ENCODE results near the gene NR2F6.

The NR2F6 gene

DNA sequence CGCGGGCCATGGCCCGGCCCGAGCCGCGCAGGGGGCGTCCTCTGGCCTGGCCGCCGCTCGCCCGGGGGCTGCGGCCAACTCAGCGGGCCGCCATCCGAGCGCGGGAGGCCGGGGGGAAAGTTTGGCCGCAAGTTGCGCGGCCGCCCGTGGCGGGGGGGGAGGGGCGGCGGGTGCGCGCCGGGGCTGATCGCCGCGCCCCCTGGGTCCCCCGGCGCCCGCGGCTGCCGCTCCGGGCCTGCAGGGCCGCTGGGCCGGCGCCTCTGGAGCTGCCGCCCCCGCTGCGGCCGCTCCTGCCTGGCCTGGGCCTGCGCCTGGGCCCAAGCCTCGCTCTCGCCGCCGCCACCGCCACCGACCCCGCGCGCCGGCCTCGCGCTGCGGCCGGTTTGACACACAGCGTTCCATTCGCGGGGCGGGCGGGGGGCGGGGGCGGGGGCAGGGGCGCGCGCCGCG lies at the start of gene NR2F6:
NR2F6 (minus strand) TSS at position 385 of the 450 bp plus-strand sequence. CDS start 699 bp downstream, outside the sequence.
- Mint-ChIP-seq H3K9me3 (no peaks in the 10 kb centered on the region), H3K27ac (peak within 1 kb of the TSS; percentile 93), H3K36me3 (ENCODE audit: low read depth) (peaks cover 15% of the 10 kb centered on the region), H3K4me1 (ENCODE audit: low read depth) (peaks cover 39% of the 10 kb centered on the region), H3K27me3 (peaks cover 8% of the 10 kb centered on the region), H3K4me3 (peak within 1 kb of the TSS; percentile 95)
- intact Hi-C loops (cut with micrococcal nuclease): no loop called here

DNA sequence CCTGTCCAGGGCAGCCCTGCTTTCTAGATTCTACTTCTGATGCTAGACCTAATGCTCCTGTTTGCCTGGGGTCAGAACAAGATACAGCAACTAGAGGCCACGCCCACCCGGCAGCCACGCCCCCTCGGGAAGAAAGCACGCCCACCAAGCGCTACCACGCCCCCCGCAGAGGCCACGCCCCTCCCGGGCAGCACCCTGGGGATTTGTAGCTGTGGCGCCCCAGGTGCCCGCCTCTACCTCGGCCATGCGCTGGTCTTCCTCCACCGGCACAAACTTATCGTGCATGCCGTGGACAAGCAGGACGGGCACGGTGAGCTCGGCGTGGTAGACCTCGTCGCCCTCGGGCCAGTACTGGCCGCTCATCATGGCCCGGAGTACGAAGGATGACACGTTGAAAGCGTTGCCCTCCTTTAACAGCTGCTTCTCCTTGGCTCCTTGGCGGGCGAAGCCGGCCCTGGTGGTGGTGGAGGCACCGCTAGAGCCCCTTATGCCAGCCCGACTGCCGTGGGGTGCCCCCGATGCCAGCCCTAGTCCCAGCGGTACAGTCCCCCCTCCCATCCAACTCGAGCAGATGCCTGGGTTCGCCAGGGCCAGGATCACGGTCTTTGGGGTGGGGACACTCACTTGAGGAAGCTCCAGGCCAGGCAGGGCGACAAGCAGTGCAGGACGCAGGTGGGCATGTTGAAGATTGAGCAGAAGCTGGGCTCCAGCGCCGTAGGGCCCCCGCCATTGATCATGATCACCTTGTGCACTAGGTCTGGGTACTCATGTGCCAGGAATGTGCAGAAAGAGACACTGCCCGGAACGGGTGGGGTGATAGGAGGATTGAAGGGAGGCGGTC lies 48.6 kb upstream of the NR2F6 start:
- H3K4me1 Mint-ChIP-seq (ENCODE audit: low read depth): peaks cover 17% of the 10 kb centered on the region
- no peak overlapping the region for H3K27ac Mint-ChIP-seq
- H3K4me3 Mint-ChIP-seq: no peak overlapping the region
- intact Hi-C loops (cut with micrococcal nuclease): no loop called here
- no peaks in the 10 kb centered on the region for H3K9me3 Mint-ChIP-seq
- H3K27me3 Mint-ChIP-seq: peaks cover 4% of the 10 kb centered on the region
- peaks cover 50% of the 10 kb centered on the region for H3K36me3 Mint-ChIP-seq (ENCODE audit: low read depth)

DNA sequence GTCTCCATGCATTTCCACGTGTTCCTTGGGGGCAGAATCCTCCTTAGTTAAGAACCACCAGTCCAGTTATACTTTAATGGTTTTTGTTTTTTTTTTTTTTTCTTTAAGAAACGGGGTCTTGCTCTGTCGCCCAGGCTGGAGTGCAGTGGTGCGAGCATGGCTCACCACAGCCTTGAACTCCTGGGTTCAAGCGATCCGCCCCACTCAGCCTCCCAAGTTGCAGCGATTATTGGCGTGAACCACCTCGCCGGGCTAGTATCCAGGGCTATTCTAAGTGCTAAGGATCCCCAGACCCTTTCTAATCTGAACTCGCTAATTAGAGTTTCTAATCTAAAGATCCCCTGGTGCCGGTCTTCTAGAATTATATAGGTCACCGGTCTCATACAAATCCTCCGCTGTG lies 47.9 kb upstream of the NR2F6 start:
- H3K9me3 Mint-ChIP-seq: no peaks in the 10 kb centered on the region
- peaks cover 7% of the 10 kb centered on the region for H3K27me3 Mint-ChIP-seq
- H3K4me1 Mint-ChIP-seq (ENCODE audit: low read depth): peaks cover 17% of the 10 kb centered on the region
- intact Hi-C loops (cut with micrococcal nuclease): loop anchor here (2.0 kb wide), 3 partner anchors 43 to 93 kb away; partner anchors contain the start of gene GTPBP3
- H3K36me3 Mint-ChIP-seq (ENCODE audit: low read depth): peaks cover 44% of the 10 kb centered on the region
- H3K27ac Mint-ChIP-seq: no peak overlapping the region
- H3K4me3 Mint-ChIP-seq: no peak overlapping the region

DNA sequence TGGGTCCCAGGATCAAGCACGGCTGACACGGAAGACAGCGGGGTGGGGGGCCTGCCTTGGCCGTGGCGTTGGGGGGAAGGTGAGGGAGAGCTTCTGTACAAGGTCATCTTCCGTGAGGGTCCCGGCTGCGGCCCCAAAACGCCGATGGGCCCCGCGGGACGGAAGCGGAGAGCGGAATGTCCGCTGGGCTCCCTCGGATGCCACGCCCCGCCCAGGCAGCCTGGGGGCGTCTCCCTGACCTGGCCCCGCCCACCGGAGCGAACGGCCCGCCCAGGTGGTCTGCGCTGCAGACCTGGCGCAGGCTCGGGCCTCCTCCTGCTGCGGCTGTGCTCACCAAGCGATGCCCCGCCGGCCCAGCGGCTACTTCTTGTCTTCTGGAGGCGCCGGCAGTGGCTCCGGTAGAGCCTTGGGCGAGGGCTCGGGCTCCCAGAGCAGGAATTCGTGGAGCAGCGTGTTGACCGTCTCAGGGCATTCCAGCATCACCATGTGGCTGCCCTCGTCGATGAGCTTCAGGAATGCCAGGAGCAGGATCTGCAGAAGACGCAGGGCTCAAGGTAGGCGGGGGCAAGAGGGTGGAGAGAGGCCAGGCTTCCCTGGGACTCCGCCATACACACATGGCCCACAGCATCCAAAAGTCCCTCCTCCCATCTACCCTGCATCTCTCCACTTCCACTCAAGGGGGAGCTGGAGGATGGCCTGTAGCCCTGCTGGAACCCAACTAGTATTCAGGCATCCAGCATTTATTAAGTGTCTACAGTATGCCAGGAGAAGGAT lies 46.8 kb upstream of the NR2F6 start:
- peaks cover 36% of the 10 kb centered on the region for H3K36me3 Mint-ChIP-seq (ENCODE audit: low read depth)
- peak overlapping the region; percentile 77 for H3K4me3 Mint-ChIP-seq
- intact Hi-C loops (cut with micrococcal nuclease): loop anchor here (1.0 to 2.0 kb wide), 4 partner anchors 13 to 94 kb away; partner anchors contain the start of genes GTPBP3 and MRPL34
- H3K27ac Mint-ChIP-seq: peak overlapping the region; percentile 77
- peaks cover 9% of the 10 kb centered on the region for H3K27me3 Mint-ChIP-seq
- peaks cover 17% of the 10 kb centered on the region for H3K4me1 Mint-ChIP-seq (ENCODE audit: low read depth)
- no peaks in the 10 kb centered on the region for H3K9me3 Mint-ChIP-seq

DNA sequence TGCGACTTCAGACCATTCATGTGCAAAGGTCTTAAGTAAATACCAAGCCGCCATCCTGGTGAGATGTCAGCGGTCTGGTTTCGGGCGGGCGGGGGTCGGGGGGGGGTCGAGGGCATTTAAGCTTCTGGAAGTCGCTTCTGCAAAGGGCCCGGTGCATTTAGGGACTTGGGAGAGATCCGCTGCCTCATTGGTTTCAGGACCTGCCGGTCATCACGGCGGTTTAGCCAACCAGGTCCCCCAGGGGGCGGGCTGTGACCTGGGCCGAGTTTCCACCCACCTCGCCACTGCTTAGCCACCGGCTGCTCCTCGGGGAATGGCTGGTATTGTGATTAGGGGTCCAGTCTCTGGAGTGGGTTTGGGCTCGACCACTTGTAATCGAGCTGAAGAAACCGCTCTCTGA lies 43.8 kb upstream of the NR2F6 start:
- intact Hi-C loops (cut with micrococcal nuclease): no loop called here
- peaks cover 12% of the 10 kb centered on the region for H3K4me1 Mint-ChIP-seq (ENCODE audit: low read depth)

DNA sequence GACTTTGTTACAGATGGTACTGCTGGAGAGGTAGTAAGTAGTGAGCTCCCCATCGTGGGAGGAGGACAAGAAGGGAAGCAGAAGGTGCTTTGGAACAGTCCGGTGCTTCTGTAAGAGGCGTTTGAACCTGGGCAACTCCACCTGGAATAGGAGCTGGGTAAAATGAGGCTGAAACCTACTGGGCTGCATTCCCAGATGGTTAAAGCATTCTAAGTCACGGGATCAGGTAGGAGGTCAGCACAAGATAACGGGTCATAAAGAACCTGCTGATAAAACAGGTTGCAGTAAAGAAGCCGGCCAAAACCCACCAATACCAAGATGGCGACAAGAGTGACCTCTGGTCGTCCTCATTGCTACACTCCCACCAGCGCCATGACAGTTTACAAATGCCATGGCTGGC lies 41.0 kb upstream of the NR2F6 start:
- Mint-ChIP-seq H3K27ac (no peak overlapping the region), H3K4me3 (no peak overlapping the region), H3K4me1 (ENCODE audit: low read depth) (peaks cover 13% of the 10 kb centered on the region), H3K9me3 (no peaks in the 10 kb centered on the region), H3K27me3 (peaks cover 13% of the 10 kb centered on the region), H3K36me3 (ENCODE audit: low read depth) (peaks cover 21% of the 10 kb centered on the region)
- intact Hi-C loops (cut with micrococcal nuclease): no loop called here

More for the DNA sequence above, 43.8 kb upstream of the NR2F6 start:
- Mint-ChIP-seq H3K27ac (no peak overlapping the region), H3K4me3 (no peak overlapping the region), H3K9me3 (no peaks in the 10 kb centered on the region), H3K36me3 (ENCODE audit: low read depth) (peaks cover 24% of the 10 kb centered on the region), H3K27me3 (peaks cover 9% of the 10 kb centered on the region)

DNA sequence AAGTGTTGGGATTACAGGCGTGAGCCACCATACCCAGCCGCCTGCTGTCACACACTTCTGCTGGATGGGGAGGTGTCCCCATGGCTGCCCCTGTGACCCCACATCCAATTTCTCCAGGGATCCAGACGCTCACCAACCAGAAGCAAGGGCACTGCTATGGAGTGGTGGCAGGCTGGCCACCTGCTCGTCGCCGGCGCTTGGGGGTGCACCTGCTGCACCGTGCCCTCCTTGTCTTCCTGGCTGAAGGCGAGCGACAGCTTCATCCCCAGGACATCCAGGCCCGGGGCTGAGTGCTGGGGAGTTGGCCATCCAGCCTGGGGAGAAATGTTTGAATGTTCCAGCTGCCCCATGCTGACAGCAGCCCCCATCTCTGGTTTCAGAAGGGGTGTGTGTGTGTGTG lies 40.5 kb upstream of the NR2F6 start:
- Mint-ChIP-seq H3K27ac (no peak overlapping the region), H3K36me3 (ENCODE audit: low read depth) (peaks cover 16% of the 10 kb centered on the region), H3K27me3 (peaks cover 13% of the 10 kb centered on the region), H3K4me3 (no peak overlapping the region), H3K9me3 (no peaks in the 10 kb centered on the region), H3K4me1 (ENCODE audit: low read depth) (peaks cover 17% of the 10 kb centered on the region)
- intact Hi-C loops (cut with micrococcal nuclease): no loop called here

DNA sequence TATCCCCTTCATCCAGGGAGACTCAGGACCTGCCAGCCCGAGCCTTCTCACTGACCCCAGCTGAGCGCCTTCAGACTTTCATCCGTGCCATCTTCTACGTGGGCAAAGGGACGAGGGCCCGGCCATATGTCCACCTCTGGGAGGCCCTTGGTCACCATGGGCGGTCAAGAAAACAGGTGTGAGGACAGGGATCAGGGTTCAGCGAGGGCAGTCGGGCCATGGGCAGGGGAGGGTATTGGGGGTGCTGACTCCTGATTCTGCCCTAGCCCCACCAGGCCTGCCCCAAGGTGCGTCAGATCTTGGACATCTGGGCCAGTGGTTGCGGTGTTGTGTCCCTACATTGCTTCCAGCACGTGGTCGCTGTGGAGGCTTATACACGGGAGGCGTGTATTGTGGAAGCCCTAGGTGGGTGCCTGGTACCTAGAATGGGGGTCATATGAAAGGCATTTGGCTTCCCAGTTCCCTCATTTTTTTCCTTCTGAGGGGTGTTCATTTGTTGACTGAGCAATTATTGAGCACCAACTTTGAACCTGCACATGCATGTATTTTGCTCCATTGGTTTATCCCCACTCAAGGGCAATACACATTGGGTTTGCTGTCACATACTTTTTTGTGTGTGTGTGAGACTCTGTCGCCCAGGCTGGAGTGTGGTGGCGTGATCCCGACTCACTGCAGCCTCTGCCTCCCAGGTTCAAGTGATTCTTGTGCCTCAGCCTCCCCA lies 39.9 kb upstream of the NR2F6 start:
- H3K27ac Mint-ChIP-seq: no peak overlapping the region
- H3K4me1 Mint-ChIP-seq (ENCODE audit: low read depth): peaks cover 21% of the 10 kb centered on the region
- H3K4me3 Mint-ChIP-seq: no peak overlapping the region
- peaks cover 13% of the 10 kb centered on the region for H3K27me3 Mint-ChIP-seq
- no peaks in the 10 kb centered on the region for H3K9me3 Mint-ChIP-seq
- intact Hi-C loops (cut with micrococcal nuclease): no loop called here
- peaks cover 12% of the 10 kb centered on the region for H3K36me3 Mint-ChIP-seq (ENCODE audit: low read depth)

DNA sequence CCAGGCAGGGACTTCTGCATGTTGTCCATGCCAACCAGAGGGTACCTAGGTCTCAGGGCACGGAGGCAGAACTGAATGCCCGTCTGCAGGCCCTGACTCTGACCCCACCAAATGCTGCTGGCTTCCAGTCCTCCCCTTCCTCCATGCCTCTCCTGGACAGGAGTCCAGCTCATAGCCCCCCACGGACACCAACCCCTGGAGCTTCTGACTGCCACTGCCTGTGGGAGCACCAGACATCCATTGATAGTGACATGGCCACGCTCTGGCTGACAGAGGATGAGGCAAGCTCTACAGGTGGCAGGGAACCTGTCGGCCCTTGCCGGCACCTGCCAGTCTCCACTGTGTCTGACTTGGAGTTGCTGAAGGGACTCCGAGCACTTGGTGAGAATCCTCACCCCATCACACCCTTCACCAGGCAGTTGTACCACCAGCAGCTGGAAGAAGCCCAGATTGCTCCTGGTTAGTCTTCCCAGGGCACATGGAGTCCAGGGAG lies 37.8 kb upstream of the NR2F6 start:
- H3K4me3 Mint-ChIP-seq: no peak overlapping the region
- H3K4me1 Mint-ChIP-seq (ENCODE audit: low read depth): peaks cover 21% of the 10 kb centered on the region
- no peaks in the 10 kb centered on the region for H3K9me3 Mint-ChIP-seq
- peaks cover 20% of the 10 kb centered on the region for H3K36me3 Mint-ChIP-seq (ENCODE audit: low read depth)
- no peak overlapping the region for H3K27ac Mint-ChIP-seq
- intact Hi-C loops (cut with micrococcal nuclease): loop anchor here (2.0 to 5.0 kb wide), 2 partner anchors 23 to 76 kb away; no protein-coding TSS in a partner anchor
- H3K27me3 Mint-ChIP-seq: peaks cover 6% of the 10 kb centered on the region

DNA sequence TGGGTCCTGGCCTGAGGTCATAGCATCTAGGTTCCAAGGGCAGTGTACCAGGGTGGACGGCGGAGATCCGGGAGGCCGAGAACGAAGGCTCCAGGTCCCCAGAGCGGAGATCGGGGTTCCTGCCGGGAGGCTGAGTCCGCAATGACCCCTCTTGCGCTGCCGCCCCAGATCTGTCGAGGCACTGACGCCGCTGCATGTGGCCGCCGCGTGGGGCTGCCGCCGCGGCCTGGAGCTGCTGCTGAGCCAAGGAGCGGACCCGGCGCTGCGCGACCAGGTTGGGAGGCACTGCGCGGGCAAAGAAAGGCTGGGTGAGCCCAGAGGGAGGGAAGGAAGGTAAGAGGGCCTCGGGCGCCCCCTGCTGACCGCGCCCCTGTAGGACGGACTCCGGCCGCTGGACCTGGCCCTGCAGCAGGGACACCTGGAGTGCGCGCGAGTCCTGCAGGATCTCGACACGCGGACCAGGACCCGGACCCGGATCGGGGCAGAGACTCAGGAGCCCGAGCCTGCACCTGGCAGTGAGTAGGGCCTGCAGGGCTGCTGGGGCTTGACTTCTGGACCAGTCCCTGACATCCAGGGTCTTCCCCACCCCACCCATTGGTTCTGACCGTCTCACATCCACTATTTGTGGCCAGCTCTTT lies 36.9 kb upstream of the NR2F6 start:
- no peaks in the 10 kb centered on the region for H3K9me3 Mint-ChIP-seq
- H3K4me3 Mint-ChIP-seq: peak overlapping the region; percentile 75
- peaks cover 21% of the 10 kb centered on the region for H3K4me1 Mint-ChIP-seq (ENCODE audit: low read depth)
- intact Hi-C loops (cut with micrococcal nuclease): loop anchor here (1.0 to 5.0 kb wide), 3 partner anchors 22 to 215 kb away; no protein-coding TSS in a partner anchor
- peaks cover 28% of the 10 kb centered on the region for H3K36me3 Mint-ChIP-seq (ENCODE audit: low read depth)
- peaks cover 6% of the 10 kb centered on the region for H3K27me3 Mint-ChIP-seq
- peak overlapping the region; percentile 68 for H3K27ac Mint-ChIP-seq

DNA sequence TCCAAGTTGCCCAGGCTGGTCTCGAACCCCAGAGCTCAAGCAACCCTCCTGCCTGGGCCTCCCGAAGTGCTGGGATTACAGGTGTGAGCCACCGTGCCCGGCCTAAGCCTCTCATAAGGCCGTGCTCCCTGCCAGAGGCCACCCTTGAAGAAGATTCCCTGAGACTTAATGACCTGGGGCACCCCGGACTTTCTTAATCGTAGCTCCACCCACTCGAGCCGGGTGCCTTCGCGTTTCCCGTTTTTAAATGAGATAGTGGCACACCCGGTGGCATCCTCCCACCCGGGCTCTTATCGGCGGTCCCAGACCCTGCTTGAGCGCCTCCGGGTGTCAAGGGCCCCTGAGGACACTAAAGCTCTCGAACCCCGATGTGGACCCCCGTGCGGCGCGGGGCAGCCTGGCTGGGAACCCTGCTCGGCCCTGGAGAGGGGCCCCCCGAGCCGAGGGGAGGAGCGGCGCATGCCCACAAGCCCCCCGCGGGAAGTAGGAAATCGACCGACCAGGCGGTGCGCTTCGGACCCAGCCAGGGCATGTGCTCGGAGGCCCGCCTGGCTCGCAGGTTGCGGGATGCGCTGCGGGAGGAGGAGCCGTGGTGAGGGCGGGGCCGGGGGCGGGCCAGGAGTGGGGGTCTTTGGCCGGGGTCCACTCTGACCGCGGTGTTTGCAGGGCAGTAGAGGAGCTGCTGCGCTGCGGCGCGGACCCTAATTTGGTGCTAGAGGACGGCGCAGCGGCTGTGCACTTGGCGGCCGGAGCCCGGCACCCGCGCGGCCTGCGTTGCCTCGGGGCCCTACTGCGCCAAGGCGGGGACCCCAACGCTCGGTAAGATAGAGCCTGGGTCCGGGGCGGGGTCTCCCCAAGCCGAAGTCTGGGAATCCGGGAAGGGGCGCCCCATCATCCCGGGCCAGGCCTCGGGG lies 35.9 kb upstream of the NR2F6 start, which contains the start of gene ANKLE1:
ANKLE1 (plus strand) TSS at position 511 of the 914 bp plus-strand sequence; CDS start at position 531, 20 bp downstream.
- Mint-ChIP-seq H3K27me3 (peaks cover 4% of the 10 kb centered on the region), H3K36me3 (ENCODE audit: low read depth) (peaks cover 38% of the 10 kb centered on the region), H3K4me1 (ENCODE audit: low read depth) (peaks cover 21% of the 10 kb centered on the region), H3K9me3 (no peaks in the 10 kb centered on the region), H3K4me3 (peak within 1 kb of the TSS; percentile 75), H3K27ac (peak within 1 kb of the TSS; percentile 68)
- intact Hi-C loops (cut with micrococcal nuclease): loop anchor here (1.0 to 5.0 kb wide), 3 partner anchors 21 to 214 kb away; no protein-coding TSS in a partner anchor

DNA sequence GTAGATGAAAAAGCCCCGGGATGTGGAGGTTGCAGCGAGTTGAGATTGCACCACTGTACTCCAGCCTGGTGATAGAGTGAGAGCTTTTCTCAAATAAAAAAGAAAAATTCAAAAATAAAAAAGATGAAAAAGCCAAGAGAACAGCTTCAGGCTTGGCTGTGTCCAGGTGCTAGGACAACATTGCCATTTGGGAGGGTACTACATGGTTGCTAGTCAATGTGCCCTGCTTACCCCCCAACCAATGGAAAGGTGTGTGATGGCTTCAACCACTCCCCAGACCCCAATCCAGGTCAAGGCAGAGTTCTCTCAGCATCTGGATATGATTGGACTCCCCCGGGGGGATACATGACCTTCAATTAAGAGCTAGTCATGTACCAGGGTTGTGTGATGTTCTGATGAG lies 33.7 kb upstream of the NR2F6 start:
- peaks cover 55% of the 10 kb centered on the region for H3K36me3 Mint-ChIP-seq (ENCODE audit: low read depth)
- no peaks in the 10 kb centered on the region for H3K9me3 Mint-ChIP-seq
- intact Hi-C loops (cut with micrococcal nuclease): no loop called here

More for the DNA sequence above, 33.7 kb upstream of the NR2F6 start:
- H3K4me3 Mint-ChIP-seq: no peak overlapping the region
- peaks cover 4% of the 10 kb centered on the region for H3K27me3 Mint-ChIP-seq
- no peak overlapping the region for H3K27ac Mint-ChIP-seq
- peaks cover 21% of the 10 kb centered on the region for H3K4me1 Mint-ChIP-seq (ENCODE audit: low read depth)
